ENCODE measurements around the gene SHKBP1. TPM values are rescaled to one million over a fixed set of nuclear protein-coding genes. Genes with fewer than 3 reads are reported as not detected.

SHKBP1 gene
- total RNA-seq, 1 experiment from 2014 or later = 85.5 TPM

DNA sequence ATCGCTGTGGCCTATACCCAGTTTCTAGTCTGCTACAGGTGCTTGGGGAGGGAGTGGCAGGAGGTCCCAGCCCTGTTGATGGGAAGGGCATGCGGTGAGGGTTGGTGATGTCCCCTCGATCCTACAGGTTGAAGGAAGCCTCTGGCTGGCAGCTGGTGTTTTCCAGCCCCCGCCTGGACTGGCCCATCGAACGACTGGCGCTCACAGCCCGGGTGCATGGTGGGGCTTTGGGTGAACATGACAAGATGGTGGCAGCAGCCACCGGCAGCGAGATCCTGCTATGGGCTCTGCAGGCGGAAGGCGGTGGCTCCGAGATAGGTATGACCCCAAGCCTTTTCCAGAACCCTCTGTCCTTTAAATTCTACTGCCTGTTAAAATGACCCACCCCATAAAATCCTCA is 3.9 kb downstream of the SHKBP1 start:
- BruUV-seq (replicated peaks) = no TSS peak
- DNase-seq (ENCODE audit: low spot score) = no peak
- Histone ChIP-seq H3K4me1 (ENCODE audit: insufficient read depth, low read length, poor library complexity, severe bottlenecking) (peaks cover 4% of the 10 kb centered on the region), H3K36me3 (ENCODE audit: insufficient read depth, low read length, poor library complexity, severe bottlenecking) (peaks cover 23% of the 10 kb centered on the region), H3K9me3 (ENCODE audit: low read depth, low read length, poor library complexity, severe bottlenecking) (no peaks in the 10 kb centered on the region), H3K4me3 (ENCODE audit: low read depth, low read length, poor library complexity, severe bottlenecking) (no peak overlapping the region), H3K27me3 (replicated peaks; ENCODE audit: insufficient read depth, low read depth, low read length, poor library complexity) (no peaks in the 10 kb centered on the region), H3K27ac (ENCODE audit: low read depth, low read length, poor library complexity, severe bottlenecking) (no peak overlapping the region)
- TF ChIP-seq, protein P1, sequence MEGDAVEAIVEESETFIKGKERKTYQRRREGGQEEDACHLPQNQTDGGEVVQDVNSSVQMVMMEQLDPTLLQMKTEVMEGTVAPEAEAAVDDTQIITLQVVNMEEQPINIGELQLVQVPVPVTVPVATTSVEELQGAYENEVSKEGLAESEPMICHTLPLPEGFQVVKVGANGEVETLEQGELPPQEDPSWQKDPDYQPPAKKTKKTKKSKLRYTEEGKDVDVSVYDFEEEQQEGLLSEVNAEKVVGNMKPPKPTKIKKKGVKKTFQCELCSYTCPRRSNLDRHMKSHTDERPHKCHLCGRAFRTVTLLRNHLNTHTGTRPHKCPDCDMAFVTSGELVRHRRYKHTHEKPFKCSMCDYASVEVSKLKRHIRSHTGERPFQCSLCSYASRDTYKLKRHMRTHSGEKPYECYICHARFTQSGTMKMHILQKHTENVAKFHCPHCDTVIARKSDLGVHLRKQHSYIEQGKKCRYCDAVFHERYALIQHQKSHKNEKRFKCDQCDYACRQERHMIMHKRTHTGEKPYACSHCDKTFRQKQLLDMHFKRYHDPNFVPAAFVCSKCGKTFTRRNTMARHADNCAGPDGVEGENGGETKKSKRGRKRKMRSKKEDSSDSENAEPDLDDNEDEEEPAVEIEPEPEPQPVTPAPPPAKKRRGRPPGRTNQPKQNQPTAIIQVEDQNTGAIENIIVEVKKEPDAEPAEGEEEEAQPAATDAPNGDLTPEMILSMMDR (conservative IDR thresholded peaks at IDR 0.05; ENCODE audit: low read depth, low read length) = no peak
- TF ChIP-seq EZH2 (IDR thresholded peaks at IDR 0.05; ENCODE audit: borderline replicate concordance, low read depth, low read length, poor library complexity, severe bottlenecking) = no peak
- intact Hi-C loops (cut with micrococcal nuclease; ENCODE audit: unreplicated experiment) = no loop called here
- POLR2A ChIA-PET (ENCODE audit: low non-redundant PET) = no interaction called here
- CTCF ChIA-PET = no interaction called here

DNA sequence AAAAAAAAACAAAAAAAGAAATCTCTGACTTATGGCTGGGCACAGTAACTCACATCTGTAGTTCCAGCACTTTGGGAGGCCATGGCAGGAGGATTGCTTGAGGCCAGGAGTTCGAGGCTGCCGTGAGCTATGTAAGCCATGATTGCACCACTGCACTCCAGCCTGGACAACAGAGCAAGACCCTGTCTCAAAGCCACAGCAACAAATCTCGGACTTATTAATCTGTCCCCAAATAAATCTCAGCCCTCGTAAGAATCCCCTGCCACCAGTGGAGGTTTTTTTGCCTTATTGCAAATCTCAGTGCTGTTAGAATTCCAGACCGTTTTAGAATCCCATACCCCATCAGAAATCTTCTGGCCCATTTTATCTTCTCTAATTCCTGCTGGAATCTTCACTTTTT is 4.9 kb downstream of the SHKBP1 start:
- H3K9me3 ChIP-seq (ENCODE audit: low read depth, low read length, poor library complexity, severe bottlenecking) = no peaks in the 10 kb centered on the region
- no peak for DNase-seq (ENCODE audit: low spot score)
- BruUV-seq (replicated peaks) = no TSS peak
- TF ChIP-seq, protein P1 (conservative IDR thresholded peaks at IDR 0.05; ENCODE audit: low read depth, low read length) = no peak
- TF ChIP-seq EZH2 (IDR thresholded peaks at IDR 0.05; ENCODE audit: borderline replicate concordance, low read depth, low read length, poor library complexity, severe bottlenecking) = no peak
- POLR2A ChIA-PET (ENCODE audit: low non-redundant PET) = no interaction called here
- H3K27ac ChIP-seq (ENCODE audit: low read depth, low read length, poor library complexity, severe bottlenecking) = no peak overlapping the region
- CTCF ChIA-PET = no interaction called here
- H3K4me3 ChIP-seq (ENCODE audit: low read depth, low read length, poor library complexity, severe bottlenecking) = no peak overlapping the region
- H3K27me3 ChIP-seq (replicated peaks; ENCODE audit: insufficient read depth, low read depth, low read length, poor library complexity) = no peaks in the 10 kb centered on the region
- intact Hi-C loops (cut with micrococcal nuclease; ENCODE audit: unreplicated experiment) = no loop called here
- peaks cover 23% of the 10 kb centered on the region for H3K36me3 ChIP-seq (ENCODE audit: insufficient read depth, low read length, poor library complexity, severe bottlenecking)
- H3K4me1 ChIP-seq (ENCODE audit: insufficient read depth, low read length, poor library complexity, severe bottlenecking) = peaks cover 4% of the 10 kb centered on the region

DNA sequence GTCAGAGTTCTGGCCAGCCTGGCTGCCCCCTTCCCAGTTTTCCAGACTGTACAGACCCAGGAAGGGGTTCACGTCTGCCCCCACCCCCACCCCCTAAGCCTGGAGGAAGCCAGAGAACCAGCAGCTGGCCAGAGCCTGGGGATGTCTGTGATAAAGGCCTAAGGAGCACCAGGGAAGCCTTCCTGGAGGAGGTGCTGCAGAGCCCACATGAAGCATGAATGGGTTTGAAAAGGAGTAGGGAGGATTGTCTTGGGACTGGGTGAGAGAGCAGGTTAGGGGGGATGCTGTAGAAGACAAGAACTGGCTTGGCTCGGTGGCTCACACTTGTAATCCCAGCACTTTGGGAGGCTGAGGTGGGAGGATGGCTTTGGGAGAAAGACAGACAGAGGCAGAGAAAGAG is 5.8 kb downstream of the SHKBP1 start:
- TF ChIP-seq EZH2 (IDR thresholded peaks at IDR 0.05; ENCODE audit: borderline replicate concordance, low read depth, low read length, poor library complexity, severe bottlenecking) = no peak
- TF ChIP-seq, protein P1 (conservative IDR thresholded peaks at IDR 0.05; ENCODE audit: low read depth, low read length) = no peak
- Histone ChIP-seq H3K4me3 (ENCODE audit: low read depth, low read length, poor library complexity, severe bottlenecking) (no peak overlapping the region), H3K9me3 (ENCODE audit: low read depth, low read length, poor library complexity, severe bottlenecking) (no peaks in the 10 kb centered on the region), H3K36me3 (ENCODE audit: insufficient read depth, low read length, poor library complexity, severe bottlenecking) (peaks cover 23% of the 10 kb centered on the region), H3K27me3 (replicated peaks; ENCODE audit: insufficient read depth, low read depth, low read length, poor library complexity) (no peaks in the 10 kb centered on the region), H3K27ac (ENCODE audit: low read depth, low read length, poor library complexity, severe bottlenecking) (no peak overlapping the region), H3K4me1 (ENCODE audit: insufficient read depth, low read length, poor library complexity, severe bottlenecking) (peaks cover 2% of the 10 kb centered on the region)
- BruUV-seq (replicated peaks) = no TSS peak
- ChIA-PET CTCF (no interaction called here), POLR2A (ENCODE audit: low non-redundant PET) (no interaction called here)
- no peak for DNase-seq (ENCODE audit: low spot score)
- intact Hi-C loops (cut with micrococcal nuclease; ENCODE audit: unreplicated experiment) = no loop called here
